GM21619 (cell line): ENCODE results near the gene TOR1AIP2.
"Not testable (repeated sequence)": the region's sequence is repeated elsewhere in the genome, so short reads cannot be mapped to it uniquely, and the experiment has no call there.

Source experiments
- ATAC-seq: cut with Tn5 transposase; IDR thresholded peaks from one replicate; pipeline ENCODE4 v1.9.1; 2021; ENCODE audit not compliant: unreplicated experiment

The TOR1AIP2 gene

DNA sequence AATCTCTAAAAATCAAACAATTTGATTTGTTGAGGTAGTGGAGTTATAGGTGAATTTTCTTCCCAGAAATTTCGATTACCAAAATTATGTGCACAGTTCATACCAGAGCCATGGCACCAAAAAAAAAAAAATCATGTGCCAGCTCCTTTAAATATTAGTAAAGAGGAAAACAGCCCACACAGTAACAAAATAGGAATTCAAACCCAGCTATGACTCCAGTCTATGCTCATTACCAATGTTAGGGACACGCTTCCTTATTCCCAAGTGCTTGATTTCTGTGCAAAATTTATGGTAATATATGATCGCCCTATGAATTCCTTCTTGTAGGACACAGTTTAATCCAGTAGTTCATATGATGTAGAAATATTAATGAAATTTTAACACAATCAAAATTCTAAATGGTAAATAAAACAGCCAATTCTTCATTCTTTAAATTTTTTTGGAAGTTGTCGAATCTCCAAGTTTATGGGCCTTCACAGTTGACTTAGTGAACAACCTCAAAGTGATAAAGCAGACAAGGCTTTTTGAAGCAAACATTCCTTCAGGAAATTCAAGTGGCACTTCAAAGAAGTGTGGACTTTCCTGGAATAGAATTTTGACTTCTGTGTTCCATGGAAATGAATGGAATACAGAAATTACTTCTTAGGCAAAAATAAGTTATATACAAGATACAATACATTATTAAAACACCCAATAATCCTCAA is 1.9 kb downstream of the TOR1AIP2 start:
- ATAC-seq = no peak

DNA sequence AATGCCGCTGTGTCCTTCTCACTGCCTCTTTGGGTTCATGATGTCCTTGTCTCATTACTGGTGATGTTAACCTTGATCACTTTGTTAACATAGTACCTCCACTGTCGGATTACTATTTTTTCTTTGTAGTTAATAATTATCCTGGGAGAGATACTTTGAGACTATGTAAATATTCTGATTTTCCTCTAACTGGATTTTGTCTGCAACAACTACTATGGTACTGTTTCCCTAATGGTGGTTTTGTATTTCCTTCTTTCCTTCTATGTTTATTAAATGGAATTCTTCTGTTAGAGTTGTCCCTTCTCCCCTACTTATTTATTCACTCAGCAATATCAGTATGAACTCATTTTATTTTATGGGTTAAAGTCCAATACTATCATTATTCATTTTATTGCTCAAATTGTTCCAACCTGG is 4.2 kb downstream of the TOR1AIP2 start:
- ATAC-seq = no peak

GRCh38 chr1:179872558-179872957 is 5.0 kb downstream of the TOR1AIP2 start:
- no peak for ATAC-seq

- no peak for ATAC-seq
Observed at GRCh38 chr1:179871940-179872339, 5.7 kb downstream of the TOR1AIP2 start.

- ATAC-seq = no peak
Observed at GRCh38 chr1:179870870-179871269, 6.7 kb downstream of the TOR1AIP2 start.

DNA sequence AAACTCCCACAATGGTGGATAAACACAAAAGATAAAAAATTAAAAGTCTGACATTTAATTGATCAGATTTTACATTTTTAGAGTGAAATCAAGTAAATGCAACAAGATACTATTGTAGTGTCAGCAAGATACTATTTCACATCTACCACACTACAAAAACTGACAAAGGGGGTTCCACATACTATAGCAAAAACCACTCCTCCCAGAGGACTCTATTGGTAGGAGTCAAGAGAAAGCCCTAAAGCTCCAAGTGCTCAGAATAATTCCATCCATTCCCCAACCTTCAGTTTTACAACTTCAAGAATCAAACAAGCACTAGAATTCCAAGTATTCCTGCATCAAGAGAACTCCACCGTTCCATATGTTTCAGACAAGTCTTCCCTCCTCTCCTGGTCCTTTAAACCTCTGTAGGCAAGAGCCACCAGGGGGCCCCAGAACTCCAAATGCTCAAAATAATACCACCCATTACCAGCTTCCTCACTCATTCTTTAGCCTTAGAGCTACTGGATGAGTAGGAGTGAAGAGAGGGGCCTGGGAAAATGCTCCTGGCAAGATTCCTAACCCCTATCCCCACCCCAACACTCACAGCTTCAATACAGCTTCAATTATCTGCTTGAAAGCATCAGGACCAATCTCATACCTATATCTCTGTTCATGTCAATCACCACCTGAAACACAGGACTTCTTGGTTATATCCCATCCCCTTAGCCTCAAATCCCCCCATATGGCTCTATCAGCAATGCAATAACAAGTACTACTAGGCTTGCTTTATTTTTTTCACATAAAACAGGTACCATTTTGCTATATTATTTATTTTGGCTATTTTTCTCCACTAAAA is 9.9 kb downstream of the TOR1AIP2 start:
- ATAC-seq = peak; percentile 81

- no peak for ATAC-seq
Observed at GRCh38 chr1:179866616-179867015, 11.0 kb downstream of the TOR1AIP2 start.

GRCh38 chr1:179865377-179865776 is 12.2 kb downstream of the TOR1AIP2 start:
- ATAC-seq = no peak

- no peak for ATAC-seq
Observed at GRCh38 chr1:179860652-179861051, 17.0 kb downstream of the TOR1AIP2 start.

GRCh38 chr1:179857009-179857408 is 20.6 kb downstream of the TOR1AIP2 start:
- no peak for ATAC-seq

GRCh38 chr1:179856296-179856695 is 21.3 kb downstream of the TOR1AIP2 start:
- ATAC-seq = no peak

- ATAC-seq = not testable (repeated sequence)
Observed at GRCh38 chr1:179855831-179856230, 21.8 kb downstream of the TOR1AIP2 start.

DNA sequence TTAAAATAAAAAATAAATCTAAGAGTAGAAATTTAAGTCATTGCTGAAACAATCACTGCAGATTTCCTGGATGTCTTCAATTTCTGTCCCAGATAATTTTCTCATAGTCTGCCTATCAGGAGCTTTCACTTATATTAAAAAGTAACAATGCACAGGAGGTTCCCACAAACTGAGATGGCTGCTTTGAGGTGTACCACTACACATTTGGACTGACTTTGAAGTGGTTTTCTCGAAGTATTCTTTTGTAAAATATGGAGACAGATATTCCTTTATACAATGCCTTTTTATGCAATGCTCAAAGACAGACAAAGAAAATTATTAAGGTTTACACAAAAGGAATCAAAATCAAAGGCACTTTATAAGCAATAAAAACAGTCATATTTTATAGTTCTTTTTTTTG is 24.5 kb downstream of the TOR1AIP2 start:
- ATAC-seq = no peak

GRCh38 chr1:179848233-179848632 is 29.4 kb downstream of the TOR1AIP2 start:
- ATAC-seq = no peak

- no peak for ATAC-seq
Observed at GRCh38 chr1:179840107-179840506, 37.5 kb downstream of the TOR1AIP2 start.

- ATAC-seq = not testable (repeated sequence)
Observed at GRCh38 chr1:179836686-179837445, 40.7 kb downstream of the TOR1AIP2 start.

- ATAC-seq = no peak
Observed at GRCh38 chr1:179831852-179832699, 45.5 kb downstream of the TOR1AIP2 start.

GRCh38 chr1:179831225-179831624 is 46.4 kb downstream of the TOR1AIP2 start:
- no peak for ATAC-seq

DNA sequence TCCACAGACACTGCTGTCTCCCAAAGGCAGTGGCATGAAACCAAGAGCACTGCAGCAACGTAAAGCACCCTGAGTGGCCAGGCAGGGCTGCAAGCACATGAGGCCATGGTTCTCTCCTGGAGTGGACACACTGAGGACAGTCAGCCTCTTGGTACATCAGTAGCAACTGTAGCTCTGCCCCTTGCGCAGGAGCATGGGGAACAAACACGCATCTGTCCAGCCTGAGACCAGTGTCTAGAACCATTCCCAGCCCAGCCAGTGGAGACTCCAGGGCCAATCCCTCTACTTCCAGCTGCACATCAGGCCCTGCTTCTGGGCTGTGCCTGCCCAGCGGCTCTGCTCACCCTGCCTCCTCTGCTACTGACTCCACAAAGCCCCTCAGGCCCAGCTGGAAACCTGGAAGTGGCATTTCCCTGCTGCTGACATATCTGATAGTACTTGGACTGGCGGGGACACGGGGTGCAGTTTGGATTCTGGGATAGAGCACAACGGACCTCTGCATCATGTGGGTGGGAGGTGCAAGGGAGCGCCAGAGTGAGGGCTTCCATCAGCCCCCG is 49.0 kb downstream of the TOR1AIP2 start:
- no peak for ATAC-seq

DNA sequence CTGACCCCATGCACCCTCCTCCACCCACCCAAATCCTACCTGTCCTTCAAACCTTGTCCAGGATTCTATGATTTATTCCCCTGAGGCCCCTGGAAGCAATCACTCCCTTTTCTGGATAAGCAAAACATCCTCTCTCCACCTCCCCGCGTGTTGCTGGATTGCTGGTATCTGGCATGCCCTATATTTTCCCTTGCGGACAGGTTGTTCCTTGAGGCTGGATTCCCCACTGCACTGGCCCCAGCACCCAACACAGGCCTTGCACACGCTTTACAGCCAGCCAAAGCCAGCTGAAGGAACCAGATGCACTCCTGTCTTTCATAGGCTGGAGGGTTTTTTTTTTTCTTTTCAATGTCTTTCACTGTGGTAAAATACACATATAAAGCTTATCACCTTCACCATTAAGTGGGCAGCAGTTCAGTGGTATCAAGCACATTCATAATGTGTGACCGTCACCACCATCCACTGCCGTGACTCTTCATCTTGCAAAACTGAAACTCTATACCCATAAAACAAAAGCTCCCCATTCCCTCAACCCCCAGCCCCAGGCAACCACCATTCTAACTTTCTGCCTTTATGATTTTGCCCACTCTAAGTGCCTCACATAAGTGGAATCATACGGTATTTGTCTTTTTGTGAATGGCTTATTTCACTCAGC is 50.9 kb downstream of the TOR1AIP2 start:
- no peak for ATAC-seq
